ENCODE results near the gene PKM.
A peak's percentile ranks its signal among the peaks of the same experiment; 100 is the strongest.
"Not testable (repeated sequence)": the region's sequence is repeated elsewhere in the genome, so short reads cannot be mapped to it uniquely, and the experiment has no call there.

The PKM gene

DNA sequence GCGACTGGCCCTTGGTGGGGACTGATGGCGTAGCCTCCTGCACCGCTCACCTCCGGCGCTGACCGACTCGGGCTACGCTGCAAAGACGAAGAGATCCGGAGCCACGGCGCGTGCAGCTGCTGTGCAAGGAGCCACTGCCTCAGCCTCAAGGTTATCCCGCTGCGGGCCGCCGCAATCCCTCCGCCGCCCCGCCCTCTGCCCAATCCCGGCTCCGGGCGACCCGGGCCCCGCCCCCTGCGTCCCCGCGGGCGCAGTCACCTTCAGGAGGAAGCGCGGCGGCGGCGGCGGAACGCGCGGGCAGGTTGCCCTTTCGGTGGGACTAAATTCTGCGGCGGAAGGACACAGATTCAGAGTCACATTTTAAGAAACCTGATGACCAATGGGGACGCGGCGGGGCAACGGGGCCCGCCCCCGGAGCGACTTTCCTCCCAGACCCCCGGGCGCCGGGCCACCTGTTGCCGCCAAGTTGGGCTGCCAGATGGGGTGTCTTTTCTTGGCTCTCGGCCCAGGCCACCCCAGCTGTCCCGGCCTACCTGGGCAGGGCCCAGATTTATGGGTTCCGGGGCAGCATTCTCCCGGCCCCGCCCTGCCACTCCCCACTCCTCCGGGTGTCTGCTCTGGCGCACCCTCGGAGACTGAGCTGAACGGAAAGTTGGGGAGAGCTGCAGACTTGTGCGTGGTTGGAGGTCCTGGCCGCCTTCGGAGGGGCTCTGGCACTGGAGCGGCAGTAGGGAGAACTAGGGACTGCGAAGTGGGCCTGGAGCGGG lies at the start of gene PKM:
TSS of gene PKM (minus strand) at position 125 of the 767 bp plus-strand sequence. CDS start 12,093 bp downstream, outside the sequence.
- H3K4me1 Mint-ChIP-seq (ENCODE audit: low read depth), result peaks cover 67% of the 10 kb centered on the region
- no peaks in the 10 kb centered on the region for H3K9me3 Mint-ChIP-seq
- no peaks in the 10 kb centered on the region for H3K27me3 Mint-ChIP-seq
- H3K4me3 Mint-ChIP-seq, result peak within 1 kb of the TSS; percentile 93
- intact Hi-C loops (cut with micrococcal nuclease), result loop anchor here (5.0 to 10.0 kb wide), 3 partner anchors 34 to 244 kb away; partner anchors contain the start of genes ARIH1, GRAMD2A and HEXA
- peaks cover 50% of the 10 kb centered on the region for H3K36me3 Mint-ChIP-seq (ENCODE audit: low read depth)
- H3K27ac Mint-ChIP-seq, result peak within 1 kb of the TSS; percentile 98

GRCh38 chr15:72280751-72281150 lies 49.8 kb upstream of the PKM start:
- intact Hi-C loops (cut with micrococcal nuclease), result no loop called here
- Mint-ChIP-seq H3K27ac (no peak overlapping the region), H3K4me1 (ENCODE audit: low read depth) (no peaks in the 10 kb centered on the region), H3K9me3 (no peaks in the 10 kb centered on the region), H3K36me3 (ENCODE audit: low read depth) (no peaks in the 10 kb centered on the region), H3K27me3 (peaks cover 4% of the 10 kb centered on the region), H3K4me3 (no peak overlapping the region)

- Mint-ChIP-seq H3K4me1 (ENCODE audit: low read depth) (peaks cover 3% of the 10 kb centered on the region), H3K27ac (no peak overlapping the region), H3K27me3 (peaks cover 8% of the 10 kb centered on the region), H3K4me3 (no peak overlapping the region), H3K36me3 (ENCODE audit: low read depth) (no peaks in the 10 kb centered on the region), H3K9me3 (no peaks in the 10 kb centered on the region)
- intact Hi-C loops (cut with micrococcal nuclease), result no loop called here
Measured at GRCh38 chr15:72278737-72279136, 47.7 kb upstream of the PKM start.

GRCh38 chr15:72276326-72276700 lies 45.3 kb upstream of the PKM start:
- Mint-ChIP-seq H3K4me1 (ENCODE audit: low read depth) (peaks cover 20% of the 10 kb centered on the region), H3K27me3 (peaks cover 8% of the 10 kb centered on the region), H3K27ac (no peak overlapping the region), H3K36me3 (ENCODE audit: low read depth) (no peaks in the 10 kb centered on the region), H3K4me3 (no peak overlapping the region), H3K9me3 (no peaks in the 10 kb centered on the region)
- intact Hi-C loops (cut with micrococcal nuclease), result no loop called here

DNA sequence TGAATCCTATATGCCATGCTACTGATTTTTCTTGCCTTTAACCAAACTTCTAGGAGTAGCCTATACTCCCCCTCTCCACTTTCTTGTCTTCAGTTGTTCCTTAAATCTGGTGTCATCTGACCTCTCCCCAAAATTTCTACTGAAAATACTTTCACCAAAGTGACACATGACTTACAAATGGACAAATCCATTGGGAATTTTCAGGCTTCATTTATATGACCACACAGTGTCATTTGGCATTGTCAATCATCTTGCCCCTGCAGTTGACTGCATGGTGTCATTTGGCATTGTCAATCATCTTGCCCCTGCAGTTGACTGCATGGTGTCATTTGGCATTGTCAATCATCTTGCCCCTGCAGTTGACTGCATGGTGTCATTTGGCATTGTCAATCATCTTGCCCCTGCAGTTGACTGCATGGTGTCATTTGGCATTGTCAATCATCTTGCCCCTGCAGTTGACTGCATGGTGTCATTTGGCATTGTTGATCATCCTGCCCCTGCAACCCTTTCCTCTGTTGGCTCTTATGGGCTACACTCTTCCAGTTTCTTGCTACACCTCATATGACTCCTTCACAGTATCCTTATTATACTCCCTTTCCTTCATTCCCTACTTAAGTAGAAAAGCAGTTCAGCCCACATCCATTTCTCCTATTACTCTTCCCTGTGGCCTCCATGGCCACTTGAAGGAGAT lies 44.8 kb upstream of the PKM start:
- H3K4me1 Mint-ChIP-seq (ENCODE audit: low read depth), result peaks cover 25% of the 10 kb centered on the region
- H3K4me3 Mint-ChIP-seq; intact Hi-C loops (cut with micrococcal nuclease); H3K27ac Mint-ChIP-seq; H3K27me3 Mint-ChIP-seq; H3K9me3 Mint-ChIP-seq; H3K36me3 Mint-ChIP-seq (ENCODE audit: low read depth): not testable (repeated sequence)

DNA sequence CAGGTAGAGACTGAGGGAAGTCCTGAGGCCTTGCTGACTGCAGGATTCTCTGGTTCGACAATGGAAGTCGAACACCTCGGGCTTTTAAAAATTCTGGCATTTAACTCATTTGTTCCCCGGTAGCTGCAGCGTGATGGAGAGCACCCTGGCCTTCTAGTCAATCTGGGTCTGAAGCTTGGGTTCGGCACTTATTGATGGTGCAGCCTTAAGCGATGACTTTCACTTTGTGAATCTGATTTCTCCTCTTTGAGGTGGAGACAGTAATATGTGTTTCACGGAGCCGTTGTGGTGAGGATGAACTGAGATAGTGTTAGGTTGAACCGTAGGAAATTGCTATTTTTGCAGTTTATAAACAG lies 42.0 kb upstream of the PKM start:
- intact Hi-C loops (cut with micrococcal nuclease), result loop anchor here (1.0 to 5.0 kb wide), 2 partner anchors 43 to 76 kb away; partner anchors contain the start of gene GRAMD2A
- Mint-ChIP-seq H3K4me1 (ENCODE audit: low read depth) (peaks cover 35% of the 10 kb centered on the region), H3K27ac (peak overlapping the region; percentile 83), H3K9me3 (no peaks in the 10 kb centered on the region), H3K36me3 (ENCODE audit: low read depth) (peaks cover 30% of the 10 kb centered on the region), H3K27me3 (peaks cover 8% of the 10 kb centered on the region), H3K4me3 (peak overlapping the region; percentile 69)

DNA sequence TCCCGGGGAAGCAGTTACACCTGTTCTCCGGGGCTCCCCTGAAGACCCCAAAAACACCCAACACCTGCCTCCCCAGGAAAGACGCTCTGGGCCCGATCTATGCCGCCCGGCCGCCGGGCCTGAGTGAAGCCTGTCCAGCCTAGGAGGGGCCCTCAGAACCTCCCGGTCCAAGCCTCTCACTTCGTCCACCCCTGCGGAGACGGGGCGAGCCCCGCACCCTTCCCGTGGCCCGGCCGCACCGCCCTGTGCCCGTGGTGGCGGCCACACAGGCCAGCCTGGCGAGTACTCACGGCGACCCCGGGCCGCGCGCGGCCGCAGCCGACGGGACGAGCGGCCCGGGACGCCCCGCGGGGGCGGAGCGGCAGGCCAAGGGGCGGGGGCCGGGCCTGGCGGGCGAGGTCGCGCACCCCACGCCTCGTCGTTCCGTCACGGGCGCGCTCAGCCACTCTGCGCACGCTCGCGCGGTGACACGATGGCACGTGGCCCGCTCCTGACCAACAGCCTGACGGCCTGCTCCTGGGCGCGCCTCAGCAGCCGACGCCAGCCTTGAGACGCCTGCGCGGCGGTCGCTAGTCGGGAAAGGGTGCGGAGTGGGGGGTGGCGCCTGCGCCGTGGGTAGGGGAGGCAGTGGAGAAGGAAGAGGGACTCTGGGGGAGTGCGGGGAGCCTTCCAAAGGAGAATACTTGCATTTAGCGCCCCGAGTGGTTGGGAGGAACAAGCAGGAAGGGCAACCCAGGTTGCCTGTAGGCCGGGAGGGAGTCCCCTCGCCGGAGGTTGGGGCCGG lies 41.4 kb upstream of the PKM start, which contains the start of gene PARP6:
TSS of gene PARP6 (minus strand) at position 342 of the 784 bp plus-strand sequence. CDS start 5,077 bp downstream, outside the sequence.
- peak within 1 kb of the TSS; percentile 85 for H3K4me3 Mint-ChIP-seq
- peak within 1 kb of the TSS; percentile 83 for H3K27ac Mint-ChIP-seq
- no peaks in the 10 kb centered on the region for H3K9me3 Mint-ChIP-seq
- intact Hi-C loops (cut with micrococcal nuclease), result loop anchor here (1.0 to 5.0 kb wide), 2 partner anchors 42 to 75 kb away; partner anchors contain the start of gene GRAMD2A
- peaks cover 35% of the 10 kb centered on the region for H3K36me3 Mint-ChIP-seq (ENCODE audit: low read depth)
- peaks cover 8% of the 10 kb centered on the region for H3K27me3 Mint-ChIP-seq
- peaks cover 35% of the 10 kb centered on the region for H3K4me1 Mint-ChIP-seq (ENCODE audit: low read depth)

DNA sequence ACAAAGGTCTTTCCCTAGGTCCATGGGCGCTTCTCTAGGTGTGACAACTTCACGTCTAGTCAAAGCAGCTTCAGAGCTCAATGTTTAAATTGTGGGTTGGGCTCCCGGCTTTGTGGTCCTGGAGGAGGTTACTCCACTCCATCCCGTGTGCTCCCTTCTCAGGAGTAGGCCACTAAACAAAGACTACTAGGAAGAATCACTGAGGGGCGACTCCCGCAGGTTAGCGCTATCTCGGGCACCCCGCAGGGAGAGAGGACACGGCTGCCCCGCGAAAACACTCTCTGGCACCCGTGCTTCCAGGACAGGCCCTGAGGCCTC lies 40.9 kb upstream of the PKM start:
- H3K4me3 Mint-ChIP-seq, result peak overlapping the region; percentile 85
- peaks cover 8% of the 10 kb centered on the region for H3K27me3 Mint-ChIP-seq
- H3K36me3 Mint-ChIP-seq (ENCODE audit: low read depth), result peaks cover 41% of the 10 kb centered on the region
- no peaks in the 10 kb centered on the region for H3K9me3 Mint-ChIP-seq
- peak overlapping the region; percentile 83 for H3K27ac Mint-ChIP-seq
- peaks cover 39% of the 10 kb centered on the region for H3K4me1 Mint-ChIP-seq (ENCODE audit: low read depth)
- intact Hi-C loops (cut with micrococcal nuclease), result loop anchor here (1.0 to 5.0 kb wide), 2 partner anchors 42 to 75 kb away; partner anchors contain the start of gene GRAMD2A

- peaks cover 47% of the 10 kb centered on the region for H3K36me3 Mint-ChIP-seq (ENCODE audit: low read depth)
- H3K9me3 Mint-ChIP-seq, result no peaks in the 10 kb centered on the region
- peaks cover 39% of the 10 kb centered on the region for H3K4me1 Mint-ChIP-seq (ENCODE audit: low read depth)
- peaks cover 6% of the 10 kb centered on the region for H3K27me3 Mint-ChIP-seq
- intact Hi-C loops (cut with micrococcal nuclease), result loop anchor here (5.0 kb wide), 1 partner anchor 74 kb away; the partner anchor contains the start of gene GRAMD2A
- peak overlapping the region; percentile 45 for H3K27ac Mint-ChIP-seq
- peak overlapping the region; percentile 85 for H3K4me3 Mint-ChIP-seq
Measured at GRCh38 chr15:72271221-72271620, 40.2 kb upstream of the PKM start.

- Mint-ChIP-seq H3K27me3 (no peaks in the 10 kb centered on the region), H3K4me1 (ENCODE audit: low read depth) (peaks cover 39% of the 10 kb centered on the region), H3K27ac (no peak overlapping the region), H3K4me3 (no peak overlapping the region), H3K9me3 (no peaks in the 10 kb centered on the region), H3K36me3 (ENCODE audit: low read depth) (peaks cover 62% of the 10 kb centered on the region)
- intact Hi-C loops (cut with micrococcal nuclease), result loop anchor here (5.0 kb wide), 1 partner anchor 72 kb away; the partner anchor contains the start of gene GRAMD2A
Measured at GRCh38 chr15:72269739-72270138, 38.7 kb upstream of the PKM start.

- Mint-ChIP-seq H3K27ac (no peak overlapping the region), H3K4me3 (no peak overlapping the region), H3K27me3 (no peaks in the 10 kb centered on the region), H3K36me3 (ENCODE audit: low read depth) (peaks cover 100% of the 10 kb centered on the region), H3K4me1 (ENCODE audit: low read depth) (peaks cover 19% of the 10 kb centered on the region), H3K9me3 (no peaks in the 10 kb centered on the region)
- intact Hi-C loops (cut with micrococcal nuclease), result no loop called here
Measured at GRCh38 chr15:72265031-72265430, 34.0 kb upstream of the PKM start.

DNA sequence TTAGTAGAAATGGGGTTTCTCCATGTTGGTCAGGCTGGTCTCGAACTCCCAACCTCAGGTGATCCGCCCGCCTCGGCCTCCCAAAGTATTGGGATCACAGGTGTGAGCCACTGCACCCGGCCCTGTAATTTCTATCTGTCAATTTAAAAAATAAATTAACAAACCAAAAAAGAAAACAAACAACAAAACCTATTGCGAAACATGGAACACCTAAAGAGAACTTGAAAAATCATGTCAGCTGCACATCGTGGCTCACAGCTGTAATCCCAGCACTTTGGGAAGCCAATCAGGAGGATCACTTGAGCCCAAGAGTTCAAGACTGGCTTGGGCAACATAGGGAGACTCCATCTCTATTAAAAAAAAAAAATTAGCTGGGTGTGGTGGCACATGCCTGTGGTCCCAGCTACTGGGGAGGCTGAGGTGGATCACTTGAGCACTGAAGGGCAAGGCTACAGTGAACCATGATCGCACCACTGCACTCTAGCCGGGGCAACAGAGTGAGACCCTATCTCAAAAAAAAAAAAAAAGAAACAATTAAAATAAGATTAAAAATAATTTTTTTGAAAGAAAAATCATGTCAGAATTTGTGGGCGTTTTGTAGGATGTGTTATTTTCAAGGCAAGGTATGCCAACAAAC lies 21.8 kb upstream of the PKM start:
- no peak overlapping the region for H3K27ac Mint-ChIP-seq
- no peak overlapping the region for H3K4me3 Mint-ChIP-seq
- intact Hi-C loops (cut with micrococcal nuclease), result no loop called here
- H3K4me1 Mint-ChIP-seq (ENCODE audit: low read depth), result peaks cover 22% of the 10 kb centered on the region
- no peaks in the 10 kb centered on the region for H3K9me3 Mint-ChIP-seq
- H3K27me3 Mint-ChIP-seq, result no peaks in the 10 kb centered on the region
- peaks cover 92% of the 10 kb centered on the region for H3K36me3 Mint-ChIP-seq (ENCODE audit: low read depth)

DNA sequence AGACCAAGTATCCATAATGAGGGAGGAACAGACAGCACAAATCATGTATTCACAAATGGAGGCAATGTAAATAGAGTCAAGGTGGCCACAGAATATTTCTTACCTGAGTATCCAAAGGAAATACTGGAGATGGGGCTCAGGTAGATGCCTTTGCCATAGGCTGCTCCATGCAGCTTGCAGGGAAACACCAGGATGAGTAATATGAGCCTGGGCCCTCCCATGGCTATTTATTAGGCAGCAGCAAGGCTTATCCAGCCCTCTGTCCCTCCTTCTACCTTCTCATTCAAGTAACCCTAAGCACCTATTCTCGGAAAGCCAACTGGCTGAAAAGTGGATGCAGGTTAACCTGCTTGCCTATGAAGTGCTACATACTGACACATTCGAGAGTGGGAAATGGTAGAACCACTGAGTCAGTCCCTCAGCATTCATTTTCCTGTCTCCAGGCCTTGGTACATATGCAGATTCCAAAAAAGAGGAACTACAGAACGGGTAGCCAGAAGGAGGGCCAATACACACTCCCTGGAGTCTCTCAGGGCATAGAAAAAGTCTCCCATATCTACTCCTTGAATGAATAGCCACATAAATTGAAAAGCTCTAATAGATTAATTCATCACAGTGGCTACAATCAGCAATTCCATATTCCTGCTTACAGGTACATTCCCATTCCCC lies 18.3 kb upstream of the PKM start:
- Mint-ChIP-seq H3K9me3 (no peaks in the 10 kb centered on the region), H3K27ac (peak overlapping the region; percentile 48), H3K27me3 (no peaks in the 10 kb centered on the region), H3K4me1 (ENCODE audit: low read depth) (peaks cover 22% of the 10 kb centered on the region), H3K4me3 (no peak overlapping the region), H3K36me3 (ENCODE audit: low read depth) (peaks cover 82% of the 10 kb centered on the region)
- intact Hi-C loops (cut with micrococcal nuclease), result no loop called here

Measured in dendritic cell treated with granulocyte-macrophage colony-stimulating factor and Interleukin-4, amounts not matched to agents 40 ng/mL and 50 ng/mL, for 4 days (primary cell).